Measurements from ENCODE around the gene C10orf143.

C10orf143 gene

GRCh38 chr10:130052193-130052592 lies 58.4 kb downstream of the C10orf143 start:
- no peak for DNase-seq

GRCh38 chr10:130050721-130051120 lies 59.9 kb downstream of the C10orf143 start:
- DNase-seq = no peak

- no peak for DNase-seq
Observed at GRCh38 chr10:130049987-130050386, 60.6 kb downstream of the C10orf143 start.

- DNase-seq = no peak
Observed at GRCh38 chr10:130049244-130049643, 61.4 kb downstream of the C10orf143 start.

DNA sequence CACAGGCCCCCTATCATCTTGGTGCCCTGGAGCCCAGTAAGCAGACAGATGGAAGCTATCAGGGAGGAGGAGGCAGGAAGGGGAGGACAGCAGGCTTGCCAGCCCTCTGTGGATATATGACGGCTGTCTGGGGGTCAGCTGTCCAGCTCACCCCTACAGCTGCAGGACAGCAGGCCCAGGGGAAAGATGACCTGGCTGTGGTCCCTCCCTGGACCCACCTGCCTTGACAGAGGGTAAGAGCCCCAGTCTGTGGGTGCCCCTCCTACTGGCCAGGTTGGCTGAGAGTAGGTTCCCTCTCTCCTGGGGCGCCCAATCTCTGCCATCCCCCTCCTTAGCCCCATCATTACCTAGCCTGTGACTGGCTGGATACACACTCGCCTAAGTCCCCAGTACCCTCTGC lies 62.5 kb downstream of the C10orf143 start:
- DNase-seq = no peak

DNA sequence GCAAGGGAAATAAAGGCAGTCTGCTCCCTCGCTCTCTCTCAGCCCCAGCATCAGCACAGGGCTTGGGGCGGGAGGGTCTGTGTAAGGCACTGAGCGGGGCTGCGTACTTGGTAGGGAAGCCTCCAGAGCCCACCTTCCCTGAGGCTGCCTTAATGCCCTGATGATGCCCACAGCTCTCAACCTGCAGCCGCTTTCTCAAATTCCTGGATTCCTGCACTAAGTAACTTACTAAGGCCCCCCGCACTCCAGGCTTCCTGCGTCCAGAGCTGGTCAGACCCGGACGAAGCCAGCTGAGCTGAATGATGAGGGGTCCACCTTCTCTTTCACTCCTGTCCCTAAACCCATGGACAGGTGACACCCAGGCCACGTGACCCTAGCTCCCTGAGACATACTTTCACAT lies 63.3 kb downstream of the C10orf143 start:
- DNase-seq = no peak

GRCh38 chr10:130046591-130046990 lies 64.0 kb downstream of the C10orf143 start:
- DNase-seq = no peak

GRCh38 chr10:130045801-130046321 lies 64.8 kb downstream of the C10orf143 start:
- DNase-seq = no peak

- no peak for DNase-seq
Observed at GRCh38 chr10:130045091-130045652, 65.5 kb downstream of the C10orf143 start.

- no peak for DNase-seq
Observed at GRCh38 chr10:130044067-130045061, 66.3 kb downstream of the C10orf143 start.

DNA sequence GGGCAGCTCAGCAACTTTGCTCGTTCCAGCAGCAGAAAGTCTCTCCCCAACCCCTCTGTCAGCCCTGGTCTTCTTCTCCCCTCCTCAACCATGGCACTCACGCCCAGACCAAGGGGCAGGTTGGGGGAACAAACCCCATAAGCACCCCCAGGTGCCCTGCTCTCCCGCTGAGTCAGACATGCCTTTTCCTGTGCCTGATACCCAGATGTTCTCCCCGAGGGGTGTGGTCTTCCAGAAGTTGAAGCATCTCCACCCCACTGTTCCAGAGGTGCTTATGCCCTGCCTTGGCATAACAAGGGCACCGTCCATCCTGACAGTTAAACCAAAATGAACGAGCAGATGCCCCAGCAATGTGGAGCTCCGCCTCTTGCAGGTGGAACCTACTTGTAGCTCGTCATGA lies 67.1 kb downstream of the C10orf143 start:
- DNase-seq = no peak

- DNase-seq = no peak
Observed at GRCh38 chr10:130042381-130042780, 68.2 kb downstream of the C10orf143 start.

GRCh38 chr10:130041451-130042371 lies 68.9 kb downstream of the C10orf143 start:
- DNase-seq = no peak

GRCh38 chr10:130040817-130041330 lies 69.8 kb downstream of the C10orf143 start:
- DNase-seq = no peak

DNA sequence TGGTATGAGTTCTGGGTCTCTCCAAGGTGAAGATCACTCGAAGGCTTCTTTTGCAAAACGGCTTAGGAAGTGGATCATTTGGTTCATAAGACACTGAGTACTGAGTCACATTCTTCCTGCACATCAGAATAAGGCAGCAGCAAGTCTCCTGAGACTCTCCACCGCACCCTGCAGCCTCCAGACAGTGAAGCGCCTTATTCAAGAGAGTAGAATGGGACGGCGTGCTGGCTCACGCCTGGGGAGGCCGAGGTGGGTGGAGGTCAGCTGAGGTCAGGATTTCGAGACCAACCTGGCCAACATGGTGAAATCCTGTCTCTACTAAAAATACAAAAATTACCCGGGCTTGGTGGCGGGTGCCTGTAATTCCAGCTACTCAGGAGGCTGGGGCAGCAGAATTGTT lies 70.3 kb downstream of the C10orf143 start:
- no peak for DNase-seq

- no peak for DNase-seq
Observed at GRCh38 chr10:130039141-130039540, 71.5 kb downstream of the C10orf143 start.

- no peak for DNase-seq
Observed at GRCh38 chr10:130038611-130039109, 72.0 kb downstream of the C10orf143 start.

DNA sequence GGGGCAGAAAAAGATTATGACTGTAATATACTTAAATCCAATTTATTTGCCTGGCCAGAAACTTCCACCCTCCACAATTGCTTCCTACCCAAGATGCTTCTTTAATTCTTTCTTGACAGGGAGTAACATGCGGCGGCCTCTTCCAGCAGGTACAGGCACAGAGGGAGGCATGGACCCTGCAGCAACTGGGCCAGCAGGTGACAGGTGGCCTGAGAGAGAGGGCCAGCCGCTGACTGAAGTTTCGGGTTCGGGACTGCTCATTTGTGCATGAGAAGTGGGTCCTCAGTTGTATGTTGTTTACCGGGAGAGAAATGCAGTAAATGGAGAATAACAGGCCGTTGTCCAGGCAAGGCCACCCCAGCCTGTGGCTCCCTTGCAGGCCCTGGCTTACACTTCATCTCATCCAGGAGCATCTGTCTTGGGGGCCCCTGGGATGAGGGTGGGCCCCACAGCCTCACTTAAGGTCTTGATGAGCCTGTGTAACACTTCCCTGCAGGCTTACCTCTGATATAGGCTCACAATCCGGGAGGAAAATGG lies 72.5 kb downstream of the C10orf143 start:
- DNase-seq = no peak

DNA sequence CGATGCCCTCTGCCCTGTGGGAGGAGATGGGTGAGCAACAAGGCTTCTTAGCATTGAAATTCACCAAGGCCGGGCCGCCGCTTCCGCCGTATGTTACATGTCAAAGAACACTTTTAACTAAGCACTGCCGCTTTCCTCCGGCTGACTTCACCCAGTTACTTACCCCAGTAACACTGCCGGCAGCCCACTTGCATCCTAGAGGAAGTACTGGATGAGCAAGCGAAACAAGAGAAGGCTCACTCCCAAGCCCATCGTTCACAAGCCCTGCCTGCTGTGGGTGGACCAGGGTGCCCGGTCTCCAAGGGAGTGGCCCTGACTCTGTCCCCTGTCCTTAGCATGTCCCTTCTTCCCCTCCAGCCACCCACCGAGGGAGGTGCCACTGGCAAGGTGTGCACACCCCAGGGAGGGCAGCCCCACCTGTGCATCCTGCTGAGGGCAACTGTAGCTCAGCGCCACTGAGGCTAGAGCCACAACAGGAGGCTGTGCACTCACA lies 73.4 kb downstream of the C10orf143 start:
- no peak for DNase-seq

- DNase-seq = no peak
Observed at GRCh38 chr10:130036296-130037065, 74.1 kb downstream of the C10orf143 start.

- no peak for DNase-seq
Observed at GRCh38 chr10:130029209-130029608, 81.4 kb downstream of the C10orf143 start.
